LNCAP (cell line): Measurements from ENCODE around the gene L1CAM.

ENCODE experiments used
- CTCF ChIP-seq: fragments of 450-650 bp; IDR thresholded peaks from 2 replicates; pipeline ENCODE4 v1.5.1; 2017; ENCODE audit warnings: mild to moderate bottlenecking

Gene L1CAM

GRCh38 chrX:153921070-153921469 is 35.1 kb upstream of the L1CAM start:
- no peak for TF ChIP-seq CTCF

- no peak for TF ChIP-seq CTCF
These were observed 34.6 kb upstream of the L1CAM start for GRCh38 chrX:153920546-153920945.

- no peak for TF ChIP-seq CTCF
These were observed 33.3 kb upstream of the L1CAM start for GRCh38 chrX:153919281-153919680.

DNA sequence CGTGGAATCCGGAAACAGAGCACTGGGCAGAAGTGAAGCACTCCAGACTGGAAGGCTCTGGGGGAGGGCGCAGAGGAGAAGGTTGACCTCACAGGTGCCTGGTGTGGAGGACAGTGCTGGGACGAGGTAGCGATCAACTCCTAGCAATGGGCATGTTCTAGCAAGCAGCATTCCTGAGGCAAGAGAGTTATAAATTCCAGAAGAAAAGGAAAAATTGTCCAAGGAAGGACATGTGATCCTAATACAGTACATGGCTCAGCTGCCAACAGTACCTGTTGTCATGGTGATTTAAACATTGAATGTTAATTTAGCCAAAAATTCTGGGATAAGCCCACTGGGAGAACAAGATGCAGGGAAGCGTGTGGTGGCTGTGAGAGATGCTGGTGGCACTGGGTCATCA is 31.9 kb upstream of the L1CAM start:
- no peak for TF ChIP-seq CTCF

DNA sequence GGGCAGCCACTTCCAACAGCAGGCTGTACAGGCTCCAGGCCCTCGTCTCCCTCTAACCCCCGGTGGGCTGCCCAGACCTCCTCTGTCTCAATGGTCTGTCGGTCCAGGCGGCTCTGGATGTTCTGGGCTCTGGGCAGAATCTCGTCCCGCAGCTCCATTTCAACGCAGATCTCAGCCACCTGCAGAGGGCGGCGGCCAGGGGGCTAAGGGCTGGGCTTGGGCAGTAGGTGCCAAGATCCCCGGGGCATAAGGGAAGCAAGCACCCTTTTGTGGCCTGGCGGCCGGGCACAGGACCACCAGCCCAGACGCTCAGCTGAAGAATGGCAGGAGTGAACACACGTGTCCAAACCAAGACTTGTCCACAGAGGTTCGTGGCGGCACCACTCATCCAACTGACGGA is 27.7 kb upstream of the L1CAM start:
- no peak for TF ChIP-seq CTCF

DNA sequence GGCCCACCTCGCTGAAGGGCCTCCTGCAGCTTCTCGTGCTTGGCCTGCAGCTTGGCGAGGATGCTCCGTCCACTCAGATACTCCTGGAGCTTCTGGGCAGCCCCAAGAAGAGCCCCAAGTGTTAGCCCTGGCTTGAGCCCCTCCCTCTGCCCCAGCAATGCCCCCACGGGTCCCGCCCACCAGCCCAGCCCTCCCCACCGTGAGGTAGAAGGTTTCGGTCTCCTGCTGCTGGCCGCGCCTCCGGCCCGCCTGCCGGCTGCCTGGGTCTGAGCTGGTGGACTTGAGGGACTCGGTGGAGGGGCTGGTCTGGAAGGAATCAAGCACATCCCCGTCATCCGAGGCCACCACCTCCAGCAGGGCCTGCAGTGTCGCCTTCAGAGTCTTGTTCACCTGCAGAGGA is 27.2 kb upstream of the L1CAM start:
- no peak for TF ChIP-seq CTCF

- no peak for TF ChIP-seq CTCF
These were observed 25.8 kb upstream of the L1CAM start for GRCh38 chrX:153911798-153912197.

DNA sequence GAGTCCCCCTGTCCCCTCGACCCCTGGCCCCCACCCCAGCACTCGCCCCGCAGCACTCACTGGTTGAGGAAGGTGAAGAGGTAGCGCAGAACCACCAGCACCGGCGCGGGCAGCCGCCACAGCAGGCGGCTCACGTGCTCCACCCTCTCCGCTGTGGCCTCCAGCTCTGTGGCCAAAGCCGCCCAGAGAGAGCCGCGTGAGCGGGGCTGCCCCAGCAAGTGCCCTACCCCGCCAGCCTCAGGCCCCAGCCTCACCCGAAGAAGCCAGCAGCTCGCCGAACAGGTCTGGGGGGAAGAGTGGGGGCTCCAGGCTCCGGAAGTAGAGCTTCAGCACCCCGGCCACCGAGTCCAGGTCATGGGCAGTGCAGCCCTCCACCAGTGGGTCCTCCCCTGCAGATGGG is 24.5 kb upstream of the L1CAM start:
- no peak for TF ChIP-seq CTCF
